ENCODE data around the gene ENTPD8.

ENTPD8 gene

DNA sequence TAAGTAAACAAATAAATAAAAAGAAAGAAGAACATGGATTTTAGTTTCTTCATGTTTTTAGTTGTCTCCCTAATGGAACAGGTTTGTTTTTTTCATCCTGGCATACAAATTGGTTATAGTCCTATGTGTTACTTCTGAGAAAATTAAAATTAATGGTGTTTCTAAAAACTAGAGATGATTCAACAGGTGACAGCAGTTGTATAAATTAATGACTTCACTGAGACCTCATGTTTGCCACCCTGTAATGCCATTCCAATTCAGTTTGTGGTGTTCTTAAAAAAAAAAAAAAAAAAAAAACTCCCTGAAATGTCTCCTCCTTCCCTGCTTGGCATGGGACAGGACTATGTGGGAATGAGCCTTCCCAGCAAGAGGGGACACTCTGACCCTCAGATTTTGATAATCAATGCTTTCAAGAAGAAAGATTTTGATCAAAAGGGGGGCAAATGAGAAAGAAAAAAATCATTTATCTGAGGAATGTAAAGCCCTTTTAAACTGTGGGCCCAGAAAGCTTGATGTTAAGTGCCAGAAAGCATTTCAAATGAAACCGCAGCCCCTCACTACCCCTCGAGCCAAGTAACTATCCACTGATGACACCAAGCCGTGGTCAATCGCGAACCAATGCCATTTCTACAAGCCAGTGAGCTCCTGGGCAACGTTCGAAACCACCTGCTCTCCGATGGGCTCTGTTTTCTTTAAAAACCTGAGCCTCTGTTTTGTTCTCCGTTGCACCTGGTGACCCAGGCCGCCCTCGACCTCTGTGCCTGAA lies 19.1 kb downstream of the ENTPD8 start:
- TF ChIP-seq, protein P1, sequence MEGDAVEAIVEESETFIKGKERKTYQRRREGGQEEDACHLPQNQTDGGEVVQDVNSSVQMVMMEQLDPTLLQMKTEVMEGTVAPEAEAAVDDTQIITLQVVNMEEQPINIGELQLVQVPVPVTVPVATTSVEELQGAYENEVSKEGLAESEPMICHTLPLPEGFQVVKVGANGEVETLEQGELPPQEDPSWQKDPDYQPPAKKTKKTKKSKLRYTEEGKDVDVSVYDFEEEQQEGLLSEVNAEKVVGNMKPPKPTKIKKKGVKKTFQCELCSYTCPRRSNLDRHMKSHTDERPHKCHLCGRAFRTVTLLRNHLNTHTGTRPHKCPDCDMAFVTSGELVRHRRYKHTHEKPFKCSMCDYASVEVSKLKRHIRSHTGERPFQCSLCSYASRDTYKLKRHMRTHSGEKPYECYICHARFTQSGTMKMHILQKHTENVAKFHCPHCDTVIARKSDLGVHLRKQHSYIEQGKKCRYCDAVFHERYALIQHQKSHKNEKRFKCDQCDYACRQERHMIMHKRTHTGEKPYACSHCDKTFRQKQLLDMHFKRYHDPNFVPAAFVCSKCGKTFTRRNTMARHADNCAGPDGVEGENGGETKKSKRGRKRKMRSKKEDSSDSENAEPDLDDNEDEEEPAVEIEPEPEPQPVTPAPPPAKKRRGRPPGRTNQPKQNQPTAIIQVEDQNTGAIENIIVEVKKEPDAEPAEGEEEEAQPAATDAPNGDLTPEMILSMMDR (IDR thresholded peaks at IDR 0.05; ENCODE audit: insufficient read depth, low read length) = no peak
- TF ChIP-seq SPI1 (IDR thresholded peaks at IDR 0.05; ENCODE audit: borderline replicate concordance, low read depth) = no peak
- TF ChIP-seq, protein P2, sequence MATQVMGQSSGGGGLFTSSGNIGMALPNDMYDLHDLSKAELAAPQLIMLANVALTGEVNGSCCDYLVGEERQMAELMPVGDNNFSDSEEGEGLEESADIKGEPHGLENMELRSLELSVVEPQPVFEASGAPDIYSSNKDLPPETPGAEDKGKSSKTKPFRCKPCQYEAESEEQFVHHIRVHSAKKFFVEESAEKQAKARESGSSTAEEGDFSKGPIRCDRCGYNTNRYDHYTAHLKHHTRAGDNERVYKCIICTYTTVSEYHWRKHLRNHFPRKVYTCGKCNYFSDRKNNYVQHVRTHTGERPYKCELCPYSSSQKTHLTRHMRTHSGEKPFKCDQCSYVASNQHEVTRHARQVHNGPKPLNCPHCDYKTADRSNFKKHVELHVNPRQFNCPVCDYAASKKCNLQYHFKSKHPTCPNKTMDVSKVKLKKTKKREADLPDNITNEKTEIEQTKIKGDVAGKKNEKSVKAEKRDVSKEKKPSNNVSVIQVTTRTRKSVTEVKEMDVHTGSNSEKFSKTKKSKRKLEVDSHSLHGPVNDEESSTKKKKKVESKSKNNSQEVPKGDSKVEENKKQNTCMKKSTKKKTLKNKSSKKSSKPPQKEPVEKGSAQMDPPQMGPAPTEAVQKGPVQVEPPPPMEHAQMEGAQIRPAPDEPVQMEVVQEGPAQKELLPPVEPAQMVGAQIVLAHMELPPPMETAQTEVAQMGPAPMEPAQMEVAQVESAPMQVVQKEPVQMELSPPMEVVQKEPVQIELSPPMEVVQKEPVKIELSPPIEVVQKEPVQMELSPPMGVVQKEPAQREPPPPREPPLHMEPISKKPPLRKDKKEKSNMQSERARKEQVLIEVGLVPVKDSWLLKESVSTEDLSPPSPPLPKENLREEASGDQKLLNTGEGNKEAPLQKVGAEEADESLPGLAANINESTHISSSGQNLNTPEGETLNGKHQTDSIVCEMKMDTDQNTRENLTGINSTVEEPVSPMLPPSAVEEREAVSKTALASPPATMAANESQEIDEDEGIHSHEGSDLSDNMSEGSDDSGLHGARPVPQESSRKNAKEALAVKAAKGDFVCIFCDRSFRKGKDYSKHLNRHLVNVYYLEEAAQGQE (IDR thresholded peaks at IDR 0.05; ENCODE audit: insufficient replicate concordance, low read depth) = no peak
- TF ChIP-seq GABPA (IDR thresholded peaks at IDR 0.05; ENCODE audit: low read depth) = no peak
- no peak for TF ChIP-seq POLR2AphosphoS5 (IDR thresholded peaks at IDR 0.05; ENCODE audit: low read depth)
- H3K4me3 ChIP-seq (replicated peaks; ENCODE audit: insufficient read depth, low read length) = peak overlapping the region; percentile 85
- DNase-seq (ENCODE audit: low read depth in 1 of 2, low spot score in 1 of 2) = no peak
- H3K27ac ChIP-seq (replicated peaks) = peak overlapping the region; percentile 63
- H3K27me3 ChIP-seq (ENCODE audit: insufficient read depth, poor library complexity, severe bottlenecking) = no peaks in the 10 kb centered on the region

DNA sequence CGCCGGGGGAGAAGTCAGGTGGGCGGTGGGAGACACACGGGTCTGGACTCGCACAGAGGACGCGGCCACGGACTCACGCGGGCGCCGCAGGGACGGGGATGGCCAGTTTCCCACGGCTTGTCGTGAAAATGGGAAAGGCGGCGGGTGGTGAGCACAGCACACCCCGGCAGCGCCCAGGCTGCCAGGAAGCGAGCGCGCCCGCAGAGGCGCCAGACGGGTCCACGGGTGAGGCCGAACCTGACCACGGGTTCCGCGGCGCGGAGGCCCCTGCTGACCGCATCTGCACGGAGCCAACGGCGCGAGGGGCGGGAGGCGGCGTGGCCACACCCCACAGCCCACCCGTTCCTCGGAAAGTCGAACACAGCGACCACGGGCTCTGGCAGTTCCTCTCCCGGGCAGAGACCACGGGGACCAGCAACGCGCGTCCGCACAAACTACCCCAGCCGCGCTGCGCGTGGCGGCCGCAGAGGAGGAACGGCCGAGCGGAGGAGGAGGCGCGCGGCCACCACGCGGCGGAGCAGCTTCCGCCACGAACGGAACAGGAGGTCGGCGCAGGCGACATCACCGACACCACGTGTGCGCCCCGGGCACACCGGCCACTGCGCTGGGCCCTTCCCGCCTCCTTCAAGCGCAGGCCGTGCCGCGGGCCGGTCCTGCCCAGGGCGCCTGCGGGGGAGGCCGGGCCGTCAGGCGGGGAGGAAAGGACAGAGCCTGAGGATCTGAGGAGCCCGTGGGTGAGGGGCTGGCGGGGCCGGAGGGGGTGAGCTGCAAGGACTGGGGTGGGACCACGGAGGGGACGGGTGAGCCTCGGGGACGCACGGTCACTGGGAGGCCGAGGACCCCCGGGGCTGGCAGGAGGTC lies 23.8 kb downstream of the ENTPD8 start:
- no peak for DNase-seq (ENCODE audit: low read depth in 1 of 2, low spot score in 1 of 2)
- no peak for TF ChIP-seq GABPA (IDR thresholded peaks at IDR 0.05; ENCODE audit: low read depth)
- no peak for TF ChIP-seq SPI1 (IDR thresholded peaks at IDR 0.05; ENCODE audit: borderline replicate concordance, low read depth)
- TF ChIP-seq POLR2AphosphoS5 (IDR thresholded peaks at IDR 0.05; ENCODE audit: low read depth) = no peak
- no peak overlapping the region for H3K27ac ChIP-seq (replicated peaks)
- no peak overlapping the region for H3K4me3 ChIP-seq (replicated peaks; ENCODE audit: insufficient read depth, low read length)
- no peaks in the 10 kb centered on the region for H3K27me3 ChIP-seq (ENCODE audit: insufficient read depth, poor library complexity, severe bottlenecking)

DNA sequence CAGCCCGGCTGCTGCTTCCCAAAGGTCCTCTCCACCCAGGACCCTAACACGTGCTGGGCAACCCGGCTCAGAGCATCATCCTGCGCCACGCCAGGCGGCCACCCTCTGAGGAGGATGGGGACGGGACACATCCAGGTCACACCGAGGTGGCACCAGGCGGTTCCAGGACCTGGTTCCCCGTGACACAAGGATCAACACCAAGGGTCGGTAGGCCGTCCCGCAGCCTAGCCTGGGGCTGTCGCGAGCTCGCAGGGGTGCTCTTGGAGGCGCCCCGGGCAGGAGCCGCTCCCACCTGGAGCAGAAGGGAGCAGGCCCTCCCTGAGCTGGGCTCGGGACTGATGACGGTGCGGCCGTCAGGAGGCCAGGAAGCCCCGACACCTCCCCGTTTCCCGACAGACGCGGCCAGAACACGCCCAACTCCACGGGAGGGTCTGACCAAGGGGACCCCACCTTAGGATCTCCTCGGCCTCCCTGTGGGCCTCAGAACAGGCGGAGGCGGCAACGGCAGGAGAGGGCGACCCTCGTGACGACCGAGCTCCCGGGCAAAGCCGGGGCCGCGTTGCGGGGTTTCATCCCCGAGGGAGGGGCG lies 24.5 kb downstream of the ENTPD8 start:
- Histone ChIP-seq H3K27ac (replicated peaks) (no peak overlapping the region), H3K4me3 (replicated peaks; ENCODE audit: insufficient read depth, low read length) (no peak overlapping the region), H3K27me3 (ENCODE audit: insufficient read depth, poor library complexity, severe bottlenecking) (no peaks in the 10 kb centered on the region)
- TF ChIP-seq GABPA (IDR thresholded peaks at IDR 0.05; ENCODE audit: low read depth) = no peak
- no peak for TF ChIP-seq POLR2AphosphoS5 (IDR thresholded peaks at IDR 0.05; ENCODE audit: low read depth)
- TF ChIP-seq, protein P1 (IDR thresholded peaks at IDR 0.05; ENCODE audit: insufficient read depth, low read length) = no peak
- no peak for TF ChIP-seq SPI1 (IDR thresholded peaks at IDR 0.05; ENCODE audit: borderline replicate concordance, low read depth)
- TF ChIP-seq, protein P2 (IDR thresholded peaks at IDR 0.05; ENCODE audit: insufficient replicate concordance, low read depth) = no peak
- no peak for DNase-seq (ENCODE audit: low read depth in 1 of 2, low spot score in 1 of 2)
